GM21619 (cell line): ENCODE data around the gene IQCN.

Experiments
- ATAC-seq: cut with Tn5 transposase; IDR thresholded peaks from one replicate; pipeline ENCODE4 v1.9.1; 2021; ENCODE audit not compliant: unreplicated experiment

IQCN gene

DNA sequence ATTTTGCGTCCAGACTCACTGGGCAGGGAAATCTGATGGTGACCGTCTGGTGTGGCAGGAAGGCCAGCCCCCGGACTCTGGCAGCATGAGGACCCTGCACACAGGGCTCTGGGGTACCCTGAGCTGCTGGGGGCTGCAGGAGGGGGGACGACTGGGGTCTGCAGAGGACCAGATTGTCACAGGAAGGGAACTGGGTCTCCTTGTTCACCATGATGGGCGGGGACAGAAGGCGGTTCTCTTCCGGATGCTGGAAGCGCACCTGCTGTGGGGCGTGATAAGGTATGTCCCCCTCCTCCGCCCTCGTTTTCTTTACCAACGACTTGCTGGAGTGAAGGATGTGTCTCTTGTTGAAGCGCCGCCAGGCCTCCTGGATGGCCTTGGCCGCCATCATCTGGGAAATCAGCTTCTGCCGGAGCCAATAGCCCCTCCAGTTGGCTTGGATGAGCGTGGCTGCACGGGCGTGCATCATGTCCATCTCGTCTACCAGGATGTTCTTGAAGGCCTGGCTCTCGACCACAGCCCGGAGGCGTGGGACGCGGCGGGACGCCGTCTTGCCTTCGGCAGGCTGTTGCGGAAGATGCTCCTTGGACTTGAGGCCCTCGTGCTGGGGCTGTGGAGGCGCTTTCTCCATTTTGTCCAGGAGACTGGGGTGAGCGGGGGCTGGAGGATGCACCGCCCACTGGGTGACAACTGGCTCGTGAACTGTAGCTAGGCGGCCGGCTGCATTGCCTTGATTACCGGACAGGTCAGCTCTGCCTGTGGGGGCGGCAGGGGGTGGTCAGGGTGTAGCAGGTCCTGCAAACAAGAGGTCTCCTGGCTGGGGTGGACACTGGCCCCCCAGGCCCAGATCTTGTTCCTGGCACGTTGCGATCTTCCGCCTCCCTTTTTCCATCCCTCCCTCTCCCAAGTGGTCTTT is 7.2 kb downstream of the IQCN start:
- no peak for ATAC-seq

DNA sequence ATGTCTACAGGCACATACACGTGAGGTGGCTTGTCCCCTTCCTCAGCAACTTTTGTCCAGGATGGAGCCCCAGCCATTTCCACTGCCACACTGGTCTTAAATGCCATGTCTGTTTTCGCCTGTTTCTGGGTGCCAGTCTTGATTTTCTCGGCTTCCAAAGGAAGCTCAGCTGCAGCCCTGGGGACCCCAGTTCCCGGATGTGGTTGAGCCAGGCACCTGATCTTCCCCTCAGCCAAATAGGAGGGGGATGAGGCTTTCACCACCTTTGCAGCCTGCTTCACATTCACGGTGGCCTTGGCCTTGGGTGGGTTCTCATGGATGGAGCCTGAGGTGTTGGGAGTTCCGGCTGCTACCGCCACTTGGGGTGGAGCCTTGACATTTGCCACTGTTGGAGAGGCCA is 8.7 kb downstream of the IQCN start:
- no peak for ATAC-seq

DNA sequence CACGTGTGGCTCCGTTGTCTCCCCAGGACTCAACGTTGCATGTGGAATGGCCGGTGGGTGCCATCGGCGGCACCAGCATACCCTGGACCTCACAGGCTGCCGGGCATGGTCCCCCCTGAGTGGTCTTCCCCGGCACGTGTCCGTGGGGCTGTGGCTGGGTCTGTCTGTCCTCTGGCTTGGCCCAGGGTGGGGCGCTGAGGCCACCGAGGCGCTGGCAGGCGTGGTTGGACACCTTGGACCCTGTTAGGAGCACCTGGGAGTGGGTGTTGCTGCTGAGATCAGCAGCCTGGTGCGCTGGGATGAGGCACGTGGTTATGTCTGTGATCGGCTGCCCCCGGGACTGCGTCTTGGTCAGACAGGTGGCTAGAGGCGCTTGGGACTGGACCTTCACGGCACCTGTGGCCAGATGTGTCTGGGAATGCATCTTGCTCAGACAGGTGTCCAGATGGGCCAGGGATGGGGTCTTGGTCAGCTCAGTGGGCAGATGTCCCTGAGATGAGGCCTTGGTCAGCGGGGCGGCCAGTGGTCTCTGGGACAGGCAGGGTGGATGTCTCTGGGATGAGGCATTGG is 9.2 kb downstream of the IQCN start:
- no peak for ATAC-seq

DNA sequence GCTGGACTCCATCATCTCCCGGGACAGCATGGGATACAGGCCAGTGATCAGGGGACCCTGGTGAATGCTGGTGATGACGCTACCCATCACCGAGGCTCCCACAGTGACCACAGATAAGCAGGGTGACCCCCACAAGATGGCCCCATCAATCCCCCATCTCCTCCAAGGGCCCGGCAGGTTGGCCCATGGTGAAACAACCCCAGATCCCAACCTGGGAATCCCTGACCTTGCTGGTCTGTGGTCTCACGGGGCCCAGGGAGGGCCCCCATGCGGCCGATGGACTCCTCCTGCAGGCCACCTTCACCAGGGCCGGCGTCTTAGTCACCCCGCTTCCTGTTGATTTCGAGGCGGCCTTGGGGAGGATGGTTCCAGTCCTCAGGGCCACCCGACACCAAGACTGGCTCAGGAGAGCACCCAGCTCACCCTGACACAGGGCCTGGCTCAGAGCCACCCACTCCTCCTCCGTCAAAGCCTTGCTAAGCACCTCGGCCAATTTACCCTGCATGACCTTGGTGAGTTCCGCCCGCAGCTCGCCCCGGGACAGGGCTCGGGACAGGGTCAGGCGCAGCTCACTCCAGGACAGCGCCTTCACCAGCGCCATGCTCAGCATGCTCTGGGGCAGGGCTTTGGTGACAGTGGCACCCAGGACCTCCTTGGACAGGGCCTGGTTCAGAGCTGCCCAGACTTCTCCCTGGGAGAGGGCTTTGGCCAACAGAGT is 10.0 kb downstream of the IQCN start:
- ATAC-seq = no peak

DNA sequence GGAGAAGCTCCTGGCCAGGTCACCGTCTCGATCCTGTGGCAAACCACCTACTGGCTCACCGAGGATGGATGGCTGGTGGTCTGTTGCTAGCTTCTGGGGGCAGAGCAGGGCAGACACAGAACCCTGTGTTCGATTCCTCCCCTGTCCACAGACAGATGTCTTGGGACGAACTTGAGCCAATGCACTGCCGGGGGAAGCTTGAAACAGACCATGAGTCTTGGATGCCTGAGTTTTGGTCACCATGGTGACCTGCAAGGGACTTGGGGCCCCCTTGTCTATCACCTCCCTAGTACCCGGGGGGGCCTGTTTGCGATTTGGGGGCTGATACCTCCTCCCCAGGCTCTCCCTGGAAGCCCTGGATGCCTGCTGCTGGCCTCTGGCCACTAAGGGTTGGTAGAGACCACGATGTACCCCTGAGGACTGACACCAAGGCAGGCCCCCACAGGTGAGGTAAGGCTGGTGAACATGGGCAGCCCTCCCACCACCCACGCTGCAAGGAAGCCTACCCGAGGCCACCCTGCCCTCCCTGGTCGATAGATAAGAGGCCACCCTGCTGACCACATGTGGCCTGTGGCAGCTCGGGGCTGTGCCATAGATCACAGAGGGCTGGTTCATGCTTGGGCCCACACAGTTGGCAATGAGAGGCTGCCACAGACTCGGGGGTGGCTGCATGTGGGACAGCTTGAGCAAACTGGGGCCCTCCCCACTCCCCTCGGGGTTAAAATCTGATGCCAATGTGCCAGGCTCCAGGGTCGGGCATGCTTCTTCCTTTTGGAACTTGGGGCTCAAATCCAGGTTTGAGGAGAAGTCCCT is 10.7 kb downstream of the IQCN start:
- ATAC-seq = no peak

DNA sequence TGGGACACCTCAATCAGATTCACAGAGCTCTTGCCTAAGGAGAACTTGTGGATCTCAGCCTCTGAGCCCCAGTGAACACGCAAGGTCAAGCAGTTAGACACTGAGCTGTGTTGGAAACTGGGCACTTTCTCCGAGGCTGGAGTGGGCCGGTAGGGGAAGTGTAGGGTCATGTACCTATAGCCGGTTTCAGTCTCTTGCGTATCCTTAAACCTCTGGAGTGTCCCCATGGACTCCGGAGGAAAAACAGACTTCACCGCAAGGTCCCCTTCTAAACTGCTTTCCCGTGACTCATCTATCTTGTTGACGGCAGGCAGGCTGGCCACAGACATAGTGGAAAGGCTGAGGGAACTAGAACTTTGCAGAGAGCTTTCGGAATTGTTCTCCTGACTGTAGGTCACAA is 11.3 kb downstream of the IQCN start:
- no peak for ATAC-seq

DNA sequence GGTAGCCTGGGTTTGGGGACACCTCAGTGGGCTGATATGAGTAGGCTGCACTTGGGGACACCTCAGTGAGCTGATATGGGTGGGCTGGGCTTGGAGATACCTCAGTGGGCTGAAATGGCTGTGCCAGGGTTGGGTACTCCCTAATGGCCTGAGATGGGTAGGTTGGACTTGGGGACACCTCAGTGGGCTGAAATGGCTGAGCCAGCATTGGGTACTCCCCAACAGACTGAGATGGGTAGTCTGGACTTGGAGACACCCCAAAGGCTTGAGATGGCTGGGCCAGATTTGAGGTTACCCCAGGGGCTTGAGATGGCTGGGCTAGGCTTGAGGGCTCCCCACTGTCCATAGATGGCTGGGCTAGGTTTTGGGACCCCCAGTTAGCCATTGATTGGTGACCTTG is 12.1 kb downstream of the IQCN start:
- no peak for ATAC-seq

DNA sequence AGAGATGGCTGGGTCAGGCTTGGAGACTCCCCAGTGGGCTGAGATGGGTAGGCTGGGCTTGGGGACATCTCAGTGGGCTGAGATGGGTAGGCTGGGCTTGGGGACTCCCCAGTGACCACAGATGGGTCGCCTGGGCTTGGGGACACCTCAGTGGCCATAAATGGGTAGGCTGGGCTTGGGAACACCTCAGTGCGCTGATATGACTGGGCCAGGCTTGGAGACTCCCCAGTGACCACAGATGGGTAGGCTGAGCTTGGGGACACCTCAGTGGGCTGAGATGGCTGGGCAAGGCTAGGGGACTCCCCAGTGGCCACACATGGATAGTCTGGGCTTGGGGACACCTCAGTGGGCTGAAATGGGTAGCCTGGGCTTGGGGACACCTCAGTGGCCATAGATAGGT is 12.8 kb downstream of the IQCN start:
- no peak for ATAC-seq

DNA sequence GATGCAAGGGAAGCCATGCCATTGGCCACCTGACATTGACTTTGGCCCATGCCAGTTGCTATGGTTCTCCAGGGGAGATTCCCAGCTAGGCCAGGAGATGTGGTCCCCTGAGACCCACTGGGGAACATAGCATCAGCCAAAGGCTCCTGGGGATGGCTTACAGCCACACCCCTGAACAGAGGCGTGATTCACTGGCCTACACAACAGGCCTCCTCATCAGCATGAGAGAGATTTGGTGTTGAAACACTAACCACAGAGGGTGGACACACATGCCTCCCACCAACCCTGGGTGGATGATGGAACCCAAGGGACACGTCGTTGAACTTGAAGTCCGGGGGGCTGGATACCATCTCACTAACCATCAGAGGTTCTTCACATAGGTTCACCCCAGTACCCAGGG is 14.4 kb downstream of the IQCN start:
- no peak for ATAC-seq

DNA sequence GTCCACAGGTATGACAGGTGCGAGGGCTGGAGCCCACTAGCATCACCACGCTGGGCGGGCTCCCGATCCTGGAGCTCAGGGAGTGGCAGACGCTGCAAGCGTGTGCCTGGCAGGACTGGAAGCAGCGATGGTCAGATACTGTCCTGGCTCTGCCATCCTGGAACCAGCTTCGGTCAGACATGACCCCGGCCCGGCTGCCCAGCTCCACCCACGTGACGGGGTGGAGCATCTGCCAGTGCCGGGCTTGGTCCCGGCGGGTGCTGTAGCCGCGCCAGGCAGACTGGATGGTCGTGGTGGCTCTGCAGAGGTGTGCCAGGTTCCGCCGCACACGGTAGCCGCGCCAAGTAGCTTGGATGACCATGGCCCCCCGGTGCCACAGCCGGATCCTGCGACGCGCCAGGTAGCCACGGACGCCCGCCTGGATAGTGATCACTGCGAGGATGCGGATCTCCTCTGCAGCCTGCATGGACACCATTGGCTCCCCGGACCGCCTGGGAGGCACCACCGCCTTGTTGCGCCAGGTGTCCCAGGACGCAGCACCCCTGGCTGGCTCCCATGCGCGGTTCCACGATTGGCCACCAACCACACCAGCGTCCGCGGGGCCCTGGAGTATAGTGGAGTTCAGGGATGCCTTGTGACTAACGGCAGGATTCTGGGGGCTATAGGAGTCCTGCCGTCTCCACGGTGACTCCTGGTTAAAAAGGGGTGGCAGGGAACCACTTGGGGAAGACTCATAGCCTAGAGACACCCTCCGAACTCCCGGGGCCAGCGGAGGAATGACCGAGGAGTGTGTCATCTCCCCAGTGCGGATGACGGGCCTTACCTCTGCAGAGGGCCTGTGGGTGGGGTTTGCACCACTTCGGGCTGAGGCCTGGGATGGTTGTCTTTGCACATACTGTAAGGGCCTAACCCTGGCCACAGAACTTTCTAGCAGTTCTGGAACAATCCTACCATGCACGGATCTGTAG is 16.5 kb downstream of the IQCN start:
- ATAC-seq = no peak

DNA sequence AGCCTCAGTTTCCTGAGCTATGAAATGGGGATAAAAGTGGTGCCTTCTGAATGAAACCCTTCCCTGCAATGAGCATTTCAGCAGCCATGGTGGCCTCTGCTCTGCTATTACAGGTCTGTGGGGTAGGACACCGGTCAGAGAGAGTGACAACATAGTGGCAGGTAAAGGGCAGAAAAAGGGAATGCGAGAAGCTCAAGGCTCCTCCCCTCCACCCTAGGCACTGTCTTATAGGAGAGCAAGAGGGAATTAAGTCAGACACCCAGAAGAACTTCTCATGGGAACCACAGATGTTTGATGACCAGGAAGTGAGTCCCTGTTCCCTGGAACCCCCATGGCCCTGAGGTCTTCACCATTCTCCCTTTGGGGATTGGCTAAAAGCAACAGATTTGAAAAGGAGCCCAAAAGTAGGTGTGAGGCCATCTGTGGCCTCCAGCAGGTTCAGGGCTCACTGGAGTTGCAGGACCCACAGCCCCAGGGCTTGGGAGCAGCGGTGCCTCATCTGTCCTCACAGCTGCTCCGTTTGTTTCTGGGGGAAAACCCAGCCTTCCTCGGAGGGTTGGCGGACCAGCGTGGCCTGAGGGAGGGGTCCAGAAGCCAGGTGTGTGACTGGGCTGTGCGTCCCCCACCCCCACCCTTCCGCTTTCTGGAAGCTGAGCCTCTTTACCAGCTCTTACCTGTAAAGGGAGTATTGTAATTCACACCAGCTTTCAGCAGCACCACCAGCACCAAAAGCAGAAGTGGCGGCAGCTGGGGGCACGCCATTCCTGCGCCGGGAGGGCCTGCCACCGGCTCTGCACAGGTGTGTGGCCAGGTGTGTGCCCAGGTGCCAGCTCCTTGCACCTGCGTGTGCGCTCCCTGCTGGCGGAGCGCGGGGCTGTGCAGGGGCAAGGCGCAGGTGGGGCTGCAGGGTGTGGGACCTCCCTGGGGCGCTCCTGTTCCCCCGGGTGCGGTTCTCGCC is 19.4 kb downstream of the IQCN start:
- no peak for ATAC-seq

DNA sequence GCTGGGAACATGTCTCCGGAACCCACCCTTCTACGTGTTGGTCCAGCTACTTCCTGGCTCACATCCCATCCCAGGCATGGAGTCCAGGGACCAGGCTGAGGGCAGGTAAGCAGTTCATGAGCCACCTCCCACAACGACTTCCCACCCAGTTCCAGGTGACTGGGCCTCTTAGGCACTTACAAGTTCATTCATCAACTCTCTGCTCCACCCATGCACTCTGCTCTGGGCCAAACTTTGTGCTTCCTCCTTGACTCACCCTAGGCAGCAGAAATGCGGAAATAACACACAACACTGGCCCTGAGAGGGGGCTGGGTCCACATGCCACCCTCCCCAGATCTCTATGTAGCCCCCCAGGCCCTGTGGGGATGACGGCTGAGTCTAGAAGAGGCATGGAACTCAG is 20.5 kb downstream of the IQCN start:
- ATAC-seq = no peak

DNA sequence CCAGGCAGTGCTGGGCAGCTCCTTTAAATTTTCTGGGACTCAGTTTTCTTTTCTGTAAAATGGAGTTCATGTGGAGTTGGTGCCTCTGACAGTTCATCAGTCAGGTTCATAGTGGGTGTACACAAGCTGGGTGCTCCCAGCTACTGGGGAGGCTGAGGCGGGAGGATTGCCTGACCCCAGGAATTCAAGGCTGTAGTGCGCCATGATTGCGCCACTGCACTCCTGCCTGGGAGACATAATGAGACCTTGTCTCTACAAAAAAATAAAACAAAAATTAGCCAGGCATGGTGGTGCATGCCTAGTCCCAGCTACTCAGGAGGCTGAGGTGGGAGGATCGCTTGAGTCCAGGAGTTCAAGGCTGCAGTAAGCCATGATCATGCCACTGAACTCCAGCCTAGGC is 21.1 kb downstream of the IQCN start:
- ATAC-seq = no peak

DNA sequence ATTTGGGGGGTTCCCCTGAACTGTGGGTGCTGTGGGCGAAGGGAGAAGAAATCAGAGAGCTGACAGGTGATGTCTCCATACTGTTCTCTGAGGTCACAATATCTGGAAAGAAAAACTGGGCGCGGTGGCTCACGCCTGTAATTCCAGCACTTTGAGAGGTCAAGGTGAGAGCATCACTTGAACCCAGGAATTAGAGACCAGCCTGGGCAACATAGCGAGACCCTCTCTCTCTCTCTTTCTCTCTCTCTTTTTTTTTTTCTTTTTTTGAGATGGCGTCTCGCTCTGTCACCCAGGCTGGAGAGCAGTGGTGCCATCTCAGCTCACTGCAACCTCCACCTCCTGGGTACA is 21.9 kb downstream of the IQCN start:
- ATAC-seq = no peak

DNA sequence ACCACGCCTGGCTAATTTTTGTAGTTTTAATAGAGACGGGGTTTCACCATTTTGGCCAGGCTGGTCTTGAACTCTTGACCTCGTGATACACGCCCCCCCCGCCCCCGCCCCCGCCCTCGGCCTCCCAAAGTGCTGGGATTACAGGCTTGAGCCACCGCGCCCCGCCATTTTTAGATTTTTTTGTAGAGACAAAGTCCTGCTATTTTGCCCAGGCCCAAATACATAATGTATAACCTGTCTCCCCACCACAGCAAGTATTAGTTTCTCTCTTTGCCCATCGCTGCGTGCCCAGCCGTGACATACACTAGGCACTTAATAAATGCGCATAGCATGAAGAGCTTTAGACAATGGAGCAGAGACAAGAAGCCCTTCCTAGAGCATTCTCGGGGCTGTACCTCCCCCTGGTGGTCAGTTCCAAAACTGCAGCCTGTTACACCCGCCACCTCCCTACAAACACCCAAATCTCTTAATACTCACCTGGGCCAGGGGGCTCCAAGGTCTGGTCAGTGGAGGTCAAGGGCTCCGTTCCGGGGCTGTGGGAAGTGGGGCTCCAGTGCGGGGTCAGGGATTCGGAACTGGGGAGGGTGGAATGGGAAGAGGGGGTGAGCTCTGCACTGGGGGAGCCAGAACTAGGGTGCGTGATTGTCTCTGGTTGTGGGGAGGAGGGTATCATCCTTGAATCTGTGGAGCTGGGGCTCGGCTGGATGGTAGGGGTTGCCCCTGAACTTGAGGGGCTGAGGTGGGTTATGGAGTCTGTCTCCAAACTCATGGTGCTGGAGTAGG is 22.5 kb downstream of the IQCN start:
- no peak for ATAC-seq

DNA sequence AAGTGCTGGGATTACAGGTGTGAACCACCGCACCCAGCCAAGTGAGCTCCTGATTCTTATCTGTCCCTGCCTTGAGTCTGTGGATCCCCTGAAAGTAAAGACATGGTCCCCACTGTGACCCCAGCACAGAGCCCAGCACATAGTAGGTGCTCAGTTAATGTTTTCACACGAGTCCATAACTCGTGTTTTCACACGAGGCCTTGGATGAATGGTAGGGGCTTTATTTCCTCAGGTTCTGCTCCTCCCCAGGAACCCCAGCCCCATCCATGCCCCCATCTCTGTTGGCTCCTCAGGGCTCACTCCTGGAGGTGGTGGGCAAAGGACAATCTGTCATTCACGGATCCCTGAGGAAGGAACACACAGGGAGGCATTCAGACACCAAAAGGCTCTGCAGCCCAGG is 24.4 kb downstream of the IQCN start:
- ATAC-seq = no peak

DNA sequence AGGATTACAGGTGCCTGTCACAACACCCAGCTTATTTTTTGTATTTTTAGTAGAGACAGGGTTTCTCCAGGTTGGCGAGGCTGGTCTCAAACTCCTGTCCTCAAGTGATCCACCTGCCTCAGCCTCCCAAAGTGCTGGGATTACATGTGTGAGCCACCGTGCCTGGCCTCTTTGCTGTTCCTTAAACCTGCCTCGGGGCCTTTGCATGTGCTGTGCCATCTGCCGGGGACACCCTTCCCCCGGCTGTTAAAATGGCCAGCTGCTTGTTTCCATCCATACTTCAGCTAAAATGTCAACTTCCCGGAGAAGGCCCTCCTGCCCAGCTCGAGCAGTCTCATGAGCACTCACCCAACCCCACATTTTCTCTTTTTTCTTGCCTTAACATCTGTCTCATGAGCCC is 29.0 kb downstream of the IQCN start:
- ATAC-seq = no peak

DNA sequence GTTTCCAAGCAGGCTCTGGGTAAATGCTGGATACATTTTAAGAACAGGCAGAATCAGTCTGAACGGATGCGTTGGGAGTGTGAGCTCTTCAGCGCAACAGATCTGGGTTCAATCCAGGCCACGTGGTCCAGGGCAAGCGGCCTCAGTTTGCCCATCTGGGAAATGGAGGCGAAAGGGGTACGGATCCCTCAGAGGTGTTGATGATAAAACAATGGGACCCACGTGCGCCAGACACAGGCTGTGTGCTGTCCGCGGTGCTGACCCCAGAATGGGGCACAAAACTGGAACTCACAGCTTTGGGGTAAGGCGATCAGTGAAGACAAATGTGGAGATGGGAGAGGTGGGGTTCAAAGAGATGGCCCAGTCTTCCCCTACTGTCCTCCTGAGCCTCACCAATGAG is 34.9 kb downstream of the IQCN start:
- no peak for ATAC-seq
